Sciatic nerve (tissue), 2 donors: ENCODE data around the gene LRMDA. TPM values are rescaled to one million over a fixed set of nuclear protein-coding genes. Genes with fewer than 3 reads are reported as not detected.

Experiments used
- ATAC-seq: fragments of 200-7000 bp; cut with Tn5 transposase; one replicate; pipeline ENCODE4 v1.9.1; 2020; ENCODE audit warnings: mild to moderate bottlenecking, moderate library complexity
- DNase-seq: peaks from one replicate; pipeline ENCODE4 v3.0.0-alpha.2; 2020; ENCODE audit warnings: low spot score
- intact Hi-C: fragments of 100-400 bp; cut with DNase I; formaldehyde crosslinking; loops from one replicate; pipeline ENCODE4 v1.14.2; 2022
- total RNA-seq: library from RNA; stranded (reverse); fragmentation: NEBNext Ultra II Directional; extraction: Animal tissue kit (Norgen Biotek cat#: 25700); gene quantifications from one replicate; pipeline ENCODE4 v1.2.1, GENCODE V29; 2021
- donor health status: DM: no; HTN: no; CAD: no.
- donor health status: DM: no; HTN: no; CAD: no.

Gene LRMDA
- total RNA-seq, 1 donor from 2014 or later = 16.6 TPM

DNA sequence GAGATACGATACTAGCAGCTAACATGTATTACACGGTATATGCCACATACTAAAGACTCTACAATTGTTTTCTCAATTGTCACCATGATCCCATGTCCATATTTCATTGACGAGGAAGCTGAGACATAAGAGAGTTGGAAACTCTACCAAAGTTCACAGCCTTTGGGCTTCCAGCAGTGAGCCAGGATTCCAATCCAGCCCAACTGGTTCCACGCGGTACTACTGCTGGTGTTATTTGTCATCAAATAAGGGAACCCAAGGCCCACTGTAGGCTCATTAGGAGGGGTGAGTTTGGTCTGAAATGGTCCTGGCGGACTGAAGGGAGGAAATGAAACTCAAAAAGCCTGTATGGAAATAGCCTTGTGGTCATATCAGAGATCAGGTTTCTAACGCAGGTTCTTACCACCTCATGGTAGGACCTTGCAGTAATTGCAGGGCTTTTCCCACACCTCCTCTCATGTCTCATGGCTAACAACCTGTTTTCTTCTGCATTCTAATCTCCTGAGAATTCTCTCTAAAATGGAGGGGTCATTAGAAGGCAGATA is 814.6 kb downstream of the LRMDA start:
- intact Hi-C loops = no loop called here
- no peak for DNase-seq
- no peak for ATAC-seq

DNA sequence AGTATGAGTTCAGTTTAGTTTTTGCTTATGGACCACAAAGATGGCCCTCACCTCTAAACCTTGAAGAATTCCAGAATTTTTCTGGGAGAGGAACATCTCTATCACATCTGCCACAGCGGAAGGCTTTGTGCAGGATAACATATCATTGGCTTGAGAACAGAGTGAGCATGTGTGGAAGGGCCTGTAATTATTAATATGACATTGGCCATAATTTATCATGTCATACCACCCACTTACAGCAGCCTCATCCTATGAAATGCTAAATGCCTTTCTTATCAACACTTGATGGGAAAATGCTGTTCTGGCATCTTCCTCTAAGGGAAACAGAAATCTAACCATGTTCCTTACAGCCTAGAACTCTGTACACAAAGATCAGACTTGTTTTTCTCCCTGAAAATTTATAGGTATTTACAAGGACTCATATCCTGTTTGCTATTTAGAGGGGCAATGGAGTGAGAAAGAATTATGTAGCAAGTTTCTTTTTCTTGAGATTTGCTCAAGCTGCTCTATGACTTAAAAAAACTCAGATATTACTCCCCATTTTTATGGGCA is 817.3 kb downstream of the LRMDA start:
- DNase-seq (no peak), ATAC-seq (no peak)
- intact Hi-C loops = no loop called here

DNA sequence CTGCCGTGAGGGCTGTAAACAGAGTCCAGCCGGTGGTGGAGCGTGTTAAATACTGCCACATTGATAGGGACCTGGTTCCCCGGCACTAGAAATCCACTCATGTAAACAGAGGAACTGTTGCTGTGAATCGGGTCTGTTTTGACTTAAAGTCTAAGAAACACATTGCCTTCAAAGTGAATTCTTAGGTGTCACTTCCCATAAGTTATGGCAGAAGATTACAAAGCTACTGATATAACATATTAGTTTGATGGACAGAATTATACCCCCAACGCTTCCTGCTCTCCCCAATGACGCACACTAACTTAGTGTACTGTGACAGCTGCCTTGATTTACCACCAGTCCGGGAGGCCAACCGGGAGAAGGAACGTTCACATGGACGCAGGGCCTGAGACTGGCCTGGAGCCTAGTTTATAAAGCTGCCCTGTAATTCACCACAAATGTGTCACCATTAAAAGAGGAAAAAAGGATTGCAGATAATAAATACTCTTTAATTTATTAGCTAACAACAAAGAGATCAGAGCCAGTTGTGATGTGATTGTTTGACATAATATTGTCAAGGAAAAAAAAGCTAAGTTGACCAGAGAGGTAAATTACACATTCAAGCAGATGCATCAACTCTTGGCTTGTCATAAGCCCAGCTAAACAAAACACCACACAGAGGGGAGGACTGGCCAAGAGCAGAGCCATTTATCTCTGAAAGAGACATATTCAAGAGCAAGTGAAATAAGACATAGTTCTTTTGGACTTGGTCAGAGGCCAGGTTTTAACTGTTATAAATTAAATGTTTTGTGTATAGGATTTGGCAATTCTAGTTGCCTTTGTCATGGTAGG is 820.6 kb downstream of the LRMDA start:
- DNase-seq (no peak), ATAC-seq (no peak)
- intact Hi-C loops = no loop called here

GRCh38 chr10:76252733-76253132 is 821.3 kb downstream of the LRMDA start:
- no peak for ATAC-seq
- no peak for DNase-seq
- intact Hi-C loops = no loop called here

DNA sequence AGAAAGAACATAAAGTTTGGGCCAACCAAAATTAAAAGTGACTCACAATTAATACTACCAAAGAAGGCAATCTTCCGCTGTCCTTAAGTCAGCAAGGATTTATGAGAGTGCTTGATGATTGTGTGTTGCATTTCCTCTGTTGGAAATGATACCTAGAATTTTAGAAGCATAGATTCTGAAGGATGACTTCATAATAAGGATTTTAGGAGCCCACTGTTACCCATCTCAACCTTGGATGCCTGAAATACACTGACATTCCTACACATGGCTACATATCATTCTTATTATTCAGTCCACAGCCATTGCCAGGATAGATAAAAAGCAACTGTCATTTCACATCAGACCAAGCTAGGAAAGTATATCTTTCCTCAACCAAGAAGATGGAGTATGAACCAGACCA is 823.8 kb downstream of the LRMDA start:
- intact Hi-C loops = no loop called here
- ATAC-seq = no peak
- DNase-seq = no peak

DNA sequence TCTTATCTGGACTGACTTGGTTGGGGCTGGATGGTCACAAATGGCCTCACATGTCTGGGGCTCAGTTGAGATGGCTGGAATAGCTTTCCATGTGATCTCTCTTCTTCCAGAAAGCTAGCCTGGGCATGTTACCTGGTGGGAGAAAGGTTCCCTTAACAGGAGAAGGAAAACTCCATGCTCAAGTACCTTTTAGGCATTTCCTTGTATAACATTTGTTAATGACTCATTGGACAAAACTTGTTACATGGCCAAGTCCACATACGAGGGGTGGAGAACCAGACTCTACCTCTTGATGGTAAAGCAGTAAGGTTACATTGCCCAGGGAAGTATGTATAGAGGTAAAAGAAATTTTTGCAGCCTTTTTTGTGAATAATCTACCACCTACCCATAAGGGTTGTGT is 826.4 kb downstream of the LRMDA start:
- ATAC-seq (no peak), DNase-seq (no peak)
- intact Hi-C loops = no loop called here

GRCh38 chr10:76265441-76266113 is 834.2 kb downstream of the LRMDA start:
- ATAC-seq (no peak), DNase-seq (no peak)
- intact Hi-C loops = no loop called here

DNA sequence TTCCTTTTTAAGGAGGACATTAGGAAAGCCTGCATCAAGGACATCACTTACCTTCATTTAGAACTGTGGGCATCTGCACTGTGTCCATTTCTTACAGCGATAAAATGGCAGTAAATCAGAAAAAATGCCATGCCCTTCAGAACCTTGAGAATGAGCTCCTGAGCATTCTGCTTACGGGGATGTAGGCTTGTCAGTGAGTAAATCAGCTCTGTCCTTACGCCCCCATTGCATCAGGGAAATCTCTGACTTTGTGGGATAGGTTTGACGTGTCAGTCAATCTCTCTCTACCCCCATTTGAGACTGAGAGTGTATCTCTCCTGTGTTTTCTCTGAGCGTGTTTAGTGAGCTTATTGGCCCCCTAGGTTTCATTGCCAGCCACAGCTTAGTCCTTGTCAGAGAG is 837.1 kb downstream of the LRMDA start:
- intact Hi-C loops = no loop called here

GRCh38 chr10:76268954-76269353 is 837.5 kb downstream of the LRMDA start:
- DNase-seq = no peak
- ATAC-seq = no peak
- intact Hi-C loops = no loop called here

More for the DNA sequence above, 837.1 kb downstream of the LRMDA start:
- DNase-seq (no peak), ATAC-seq (no peak)

DNA sequence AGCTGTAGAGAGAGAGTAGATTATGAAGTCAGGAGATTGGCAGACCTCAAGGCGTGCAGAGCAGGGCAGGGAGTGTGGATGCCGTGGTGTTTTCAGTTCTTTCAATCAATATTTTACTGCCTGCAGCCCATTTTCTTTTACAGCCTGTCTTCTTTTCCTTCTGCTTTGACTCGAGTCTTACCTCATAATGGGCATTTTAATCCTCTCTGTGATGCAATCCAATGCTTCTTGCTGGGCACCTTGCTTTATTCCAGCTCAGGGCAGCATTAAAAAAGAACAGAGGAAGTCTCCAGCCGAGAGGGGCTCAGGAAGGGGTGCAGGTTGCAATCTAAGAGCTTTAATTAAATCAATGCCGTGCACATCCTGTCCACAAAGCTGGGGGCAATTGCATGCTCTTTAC is 839.0 kb downstream of the LRMDA start:
- no peak for DNase-seq
- intact Hi-C loops = no loop called here
- no peak for ATAC-seq

DNA sequence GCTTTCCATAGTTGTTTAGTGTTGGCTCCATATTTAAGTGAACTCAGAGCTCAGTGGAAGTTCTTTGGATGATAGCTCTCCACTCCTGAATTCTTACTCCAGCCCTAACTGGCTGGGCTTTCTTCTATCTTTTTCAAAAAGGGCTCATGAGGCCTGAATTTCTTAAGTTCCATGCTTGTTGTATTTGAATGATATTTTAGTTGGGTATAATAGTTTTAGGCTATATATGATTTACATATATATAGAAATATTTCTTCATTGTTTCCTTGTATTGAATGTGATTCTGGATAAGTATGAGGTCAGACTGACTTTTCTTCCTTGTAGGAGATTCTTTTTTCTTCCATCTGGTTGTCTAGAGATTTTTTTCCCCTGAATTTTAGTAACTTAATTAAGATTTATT is 843.5 kb downstream of the LRMDA start:
- intact Hi-C loops = no loop called here
- no peak for ATAC-seq

DNA sequence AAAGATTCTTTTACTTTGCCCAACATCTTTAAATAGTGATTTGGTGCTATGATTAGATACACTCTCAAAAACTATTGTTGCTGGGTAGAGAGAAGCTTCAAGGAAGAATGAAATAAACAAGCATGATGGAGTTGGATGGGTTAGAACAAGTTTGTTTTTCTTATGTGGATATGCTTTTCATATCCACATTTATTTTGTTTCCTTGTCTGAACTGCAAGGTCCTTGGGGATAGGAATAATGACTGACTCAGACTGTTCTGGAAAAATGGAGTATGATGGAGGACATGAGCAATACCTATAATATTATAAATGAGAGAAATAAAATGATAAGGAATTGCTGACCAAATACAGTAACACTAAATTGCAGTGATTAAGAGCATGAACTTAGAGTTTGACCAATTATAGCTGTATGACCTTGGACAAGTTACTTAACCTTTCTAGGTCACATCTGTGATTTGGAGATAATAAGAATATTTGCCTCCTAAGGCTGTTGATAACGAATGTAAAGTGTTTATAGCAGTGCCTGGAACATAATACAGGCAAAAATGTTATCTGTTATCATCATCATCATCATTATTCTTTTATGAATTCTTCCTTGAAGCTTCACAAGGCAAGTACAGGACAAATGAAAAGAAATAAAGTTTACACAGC is 847.5 kb downstream of the LRMDA start:
- intact Hi-C loops = no loop called here
- ATAC-seq = no peak
- no peak for DNase-seq

More for the DNA sequence above, 843.5 kb downstream of the LRMDA start:
- DNase-seq = no peak

DNA sequence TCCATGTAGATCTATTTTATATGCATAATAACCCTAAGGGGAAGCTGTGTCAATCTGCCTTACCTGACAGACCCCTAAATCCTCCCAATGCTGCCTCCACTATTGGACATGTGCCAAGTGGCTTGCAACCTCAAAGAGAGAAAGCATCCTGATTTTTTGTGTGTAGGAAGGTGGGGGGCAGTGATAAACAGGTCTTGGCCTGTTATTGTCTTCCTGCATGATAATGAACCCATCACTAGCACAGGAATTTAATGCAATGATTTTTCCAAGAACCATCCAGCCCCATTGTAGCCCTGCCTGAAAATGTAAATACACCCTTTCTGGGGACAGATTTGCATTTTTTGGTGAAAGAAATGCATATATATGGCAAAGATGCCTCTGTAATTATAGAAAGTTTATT is 850.2 kb downstream of the LRMDA start:
- intact Hi-C loops = no loop called here
- DNase-seq (no peak), ATAC-seq (no peak)

DNA sequence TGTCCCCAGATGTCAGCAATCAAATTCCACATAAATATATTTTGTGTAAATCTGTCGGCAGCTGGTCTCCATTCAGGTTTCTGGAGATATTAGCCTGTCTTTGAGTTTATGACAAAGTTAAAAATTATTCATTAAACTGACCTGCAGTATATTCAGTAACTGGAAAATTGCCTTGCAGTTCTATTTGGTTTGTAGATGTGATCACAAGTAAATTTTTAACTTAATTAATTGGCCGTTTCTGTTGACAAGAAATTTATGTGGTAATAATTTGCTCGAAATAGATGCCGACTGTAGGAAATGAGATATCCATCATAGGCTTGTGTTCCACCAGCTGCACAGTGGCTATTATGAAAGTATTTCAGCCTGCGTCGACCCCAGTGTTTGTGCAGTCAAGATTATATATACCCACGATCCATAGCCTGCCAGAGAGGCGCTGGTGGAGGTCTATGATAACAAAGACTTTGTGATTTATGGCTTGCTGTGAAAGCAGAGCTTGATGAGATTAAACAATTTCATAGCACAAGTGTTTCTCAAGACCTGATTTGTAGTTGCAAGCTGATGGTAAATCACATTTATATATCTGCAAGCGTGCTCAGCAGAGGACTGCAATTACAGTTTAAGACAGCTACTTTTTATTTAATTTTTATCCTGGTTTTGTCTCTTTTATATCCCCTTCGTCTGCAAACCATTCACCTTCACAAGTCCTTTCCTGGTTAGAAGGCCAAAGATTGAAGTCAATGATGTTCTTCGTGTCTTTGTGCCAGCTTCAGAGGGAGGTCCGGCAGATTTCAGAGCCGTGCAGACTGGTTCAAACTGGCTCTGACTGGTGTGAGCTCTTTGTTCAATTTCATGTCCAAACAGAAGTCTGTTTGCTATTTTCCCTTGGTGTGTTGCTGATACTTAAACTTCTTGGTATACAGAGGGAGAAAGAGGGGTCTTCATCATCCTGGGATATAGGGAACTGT is 850.9 kb downstream of the LRMDA start:
- DNase-seq (no peak), ATAC-seq (no peak)
- intact Hi-C loops = no loop called here

DNA sequence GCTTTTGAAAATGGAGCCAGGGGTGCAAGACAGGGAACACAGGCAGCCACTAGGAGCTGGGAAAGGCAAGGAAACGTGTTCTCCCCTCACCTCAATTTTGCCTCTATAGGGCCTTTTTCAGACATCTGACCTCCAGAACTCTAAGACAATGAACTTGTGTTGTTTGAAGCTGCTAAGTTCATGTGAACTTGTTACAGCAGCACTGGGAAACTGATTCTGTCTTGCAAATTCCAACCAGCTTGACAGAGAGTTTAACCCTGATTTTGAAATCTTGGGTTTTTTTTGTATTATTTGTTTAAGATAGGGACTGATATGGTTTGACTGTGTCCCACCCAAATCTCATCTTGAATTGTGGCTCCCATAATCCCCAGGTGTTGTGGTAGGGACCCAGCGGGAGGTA is 852.9 kb downstream of the LRMDA start:
- intact Hi-C loops = no loop called here
- DNase-seq (no peak), ATAC-seq (no peak)

- DNase-seq (no peak), ATAC-seq (no peak)
- intact Hi-C loops = no loop called here
Measured at GRCh38 chr10:76285012-76285411, 853.6 kb downstream of the LRMDA start.

DNA sequence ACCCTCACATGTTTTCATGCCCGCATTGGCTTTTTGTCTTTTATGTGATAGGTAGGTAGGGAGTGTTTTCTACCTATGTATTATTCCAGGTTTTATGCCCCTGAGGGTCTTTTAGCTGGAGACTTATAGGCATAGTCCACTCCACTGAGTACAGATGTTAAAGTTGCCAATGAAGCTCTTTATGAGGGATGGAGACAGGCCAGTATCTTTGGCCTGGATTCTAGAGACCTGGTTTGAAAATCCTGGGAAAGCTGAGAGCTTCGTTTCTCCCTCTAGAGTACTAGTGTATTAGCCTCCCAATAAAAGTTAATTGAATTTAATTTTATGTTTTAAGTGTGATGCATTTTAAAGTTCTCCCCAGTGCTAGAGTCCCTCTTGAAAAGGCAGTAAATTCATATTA is 854.1 kb downstream of the LRMDA start:
- intact Hi-C loops = no loop called here
- ATAC-seq (no peak), DNase-seq (no peak)

DNA sequence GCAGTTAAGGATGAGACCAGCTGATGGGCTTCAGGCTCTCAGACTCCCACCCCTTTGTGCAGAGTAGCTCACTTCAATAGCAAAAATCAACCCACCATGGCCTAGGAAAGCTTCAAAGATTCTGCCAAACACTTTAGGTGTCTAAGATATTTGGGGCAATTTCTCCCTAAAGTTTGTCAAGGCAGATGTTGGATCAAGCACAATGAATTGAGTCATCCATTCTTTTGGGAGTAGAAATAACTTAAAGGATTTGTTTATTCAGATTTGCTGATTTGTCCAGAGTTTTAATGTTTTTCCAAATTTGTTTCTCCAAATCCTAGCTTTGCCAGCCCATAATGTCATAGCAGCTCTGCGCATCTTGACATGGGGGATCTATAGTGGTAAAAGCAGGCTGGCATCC is 855.1 kb downstream of the LRMDA start:
- no peak for DNase-seq
- intact Hi-C loops = no loop called here
- ATAC-seq = no peak

GRCh38 chr10:76287856-76288255 is 856.4 kb downstream of the LRMDA start:
- intact Hi-C loops = no loop called here
- ATAC-seq (no peak), DNase-seq (no peak)
